AG04450 (cell line): ENCODE data around the gene MROH7. TPM values are rescaled to one million over a fixed set of nuclear protein-coding genes. Genes with fewer than 3 reads are reported as not detected.

Experiments
- CTCF ChIA-PET: fragments of 300-600, 350-600 bp; formaldehyde crosslinking; extraction: SDS; loops from one replicate; lab custom pipeline; 2022; ENCODE audit warnings: antibody characterized with exemption, inconsistent platforms; lab: Charles Lee
- POLR2A ChIA-PET: fragments of 350-600 bp; formaldehyde crosslinking; extraction: SDS; loops from one replicate; lab custom pipeline; 2021; ENCODE audit warnings: antibody characterized with exemption, inconsistent platforms; lab: Yijun Ruan, JAX
- DNase-seq: peaks from one replicate; pipeline ENCODE4 v3.0.0-alpha.2; 2011; ENCODE audit warnings: low read depth, low spot score
- H3K27ac ChIP-seq: one replicate; pipeline ENCODE4 v1.5.1; 2012; ENCODE audit warnings: low read depth, low read length, control low read depth
- H3K27me3 ChIP-seq: one replicate; pipeline ENCODE4 v1.6.0; 2012; ENCODE audit warnings: low read length; ENCODE audit not compliant: control insufficient read depth, insufficient read depth
- H3K4me3 ChIP-seq: 2 replicates; pipeline ENCODE4 v1.5.1; 2011; ENCODE audit warnings: mild to moderate bottlenecking, low read depth, low read length, control low read depth
- H3K9me3 ChIP-seq: 2 replicates; pipeline ENCODE4 v1.5.1; 2012; ENCODE audit warnings: low read length; ENCODE audit not compliant: control insufficient read depth, insufficient read depth
- polyA plus RNA-seq: library from polyadenylated mRNA; depleted of rRNA; stranded (reverse); fragments of >200 nt; gene quantifications from 2 replicates; pipeline ENCODE4 v1.2.3, GENCODE V29; 2011
- TF ChIP-seq, protein P1 (sequence below): IDR thresholded peaks from 2 replicates; pipeline ENCODE4 v1.5.1; 2011; ENCODE audit warnings: low read depth, low read length, control low read depth, inconsistent platforms

Gene MROH7
- polyA plus RNA-seq, 1 experiment: not detected

DNA sequence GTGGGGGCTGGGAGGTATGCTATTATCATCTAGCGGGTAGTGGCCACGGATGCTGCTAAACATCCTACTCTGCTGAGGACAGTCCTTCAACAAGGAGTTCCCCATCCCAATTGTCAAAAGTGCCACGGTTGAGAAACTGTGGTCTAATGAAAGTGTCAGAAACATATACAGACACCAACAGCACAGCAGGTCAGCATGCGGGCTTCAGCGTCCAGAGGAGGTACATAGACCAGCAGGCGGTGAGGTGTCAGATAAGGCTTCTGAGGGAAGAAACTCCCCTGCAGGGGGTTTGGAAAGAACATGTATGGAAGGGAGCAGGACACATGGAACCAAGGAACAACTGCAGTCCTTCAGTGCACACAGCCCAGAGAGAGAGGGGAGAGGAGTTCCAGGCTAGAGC, 69.3 kb downstream of the MROH7 start:
- Histone ChIP-seq H3K4me3 (no peak overlapping the region), H3K9me3 (no peaks in the 10 kb centered on the region), H3K27me3 (peaks cover 33% of the 10 kb centered on the region), H3K27ac (no peak overlapping the region)
- no peak for DNase-seq
- CTCF ChIA-PET: no interaction called here
- TF ChIP-seq, protein P1, sequence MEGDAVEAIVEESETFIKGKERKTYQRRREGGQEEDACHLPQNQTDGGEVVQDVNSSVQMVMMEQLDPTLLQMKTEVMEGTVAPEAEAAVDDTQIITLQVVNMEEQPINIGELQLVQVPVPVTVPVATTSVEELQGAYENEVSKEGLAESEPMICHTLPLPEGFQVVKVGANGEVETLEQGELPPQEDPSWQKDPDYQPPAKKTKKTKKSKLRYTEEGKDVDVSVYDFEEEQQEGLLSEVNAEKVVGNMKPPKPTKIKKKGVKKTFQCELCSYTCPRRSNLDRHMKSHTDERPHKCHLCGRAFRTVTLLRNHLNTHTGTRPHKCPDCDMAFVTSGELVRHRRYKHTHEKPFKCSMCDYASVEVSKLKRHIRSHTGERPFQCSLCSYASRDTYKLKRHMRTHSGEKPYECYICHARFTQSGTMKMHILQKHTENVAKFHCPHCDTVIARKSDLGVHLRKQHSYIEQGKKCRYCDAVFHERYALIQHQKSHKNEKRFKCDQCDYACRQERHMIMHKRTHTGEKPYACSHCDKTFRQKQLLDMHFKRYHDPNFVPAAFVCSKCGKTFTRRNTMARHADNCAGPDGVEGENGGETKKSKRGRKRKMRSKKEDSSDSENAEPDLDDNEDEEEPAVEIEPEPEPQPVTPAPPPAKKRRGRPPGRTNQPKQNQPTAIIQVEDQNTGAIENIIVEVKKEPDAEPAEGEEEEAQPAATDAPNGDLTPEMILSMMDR: no peak
- POLR2A ChIA-PET: no interaction called here

DNA sequence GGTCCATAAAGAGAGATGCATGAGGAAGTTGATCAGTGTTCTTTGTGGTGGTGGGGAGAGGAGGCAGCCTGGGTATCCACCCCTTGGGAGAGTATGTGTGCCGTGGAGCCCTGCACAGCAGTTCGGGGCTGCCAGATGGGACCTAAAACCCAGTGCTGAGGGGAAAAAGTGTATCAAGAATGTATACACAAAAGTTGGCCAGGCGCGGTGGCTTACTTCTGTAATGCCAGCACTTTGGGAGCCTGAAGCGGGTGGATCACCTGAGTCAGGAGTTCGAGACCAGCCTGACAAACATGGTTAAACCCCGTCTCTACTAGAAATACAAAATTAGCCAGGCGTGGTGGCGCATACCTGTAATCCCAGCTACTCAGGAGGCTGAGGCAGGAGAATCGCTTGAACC, 70.0 kb downstream of the MROH7 start:
- no peak overlapping the region for H3K4me3 ChIP-seq
- H3K27me3 ChIP-seq: peaks cover 29% of the 10 kb centered on the region
- DNase-seq: no peak
- TF ChIP-seq, protein P1: no peak
- POLR2A ChIA-PET: no interaction called here
- CTCF ChIA-PET: interaction anchor here (0.7 kb wide), 1 partner anchor 64 kb away, joined by 10 read pairs; no protein-coding TSS in a partner anchor
- H3K27ac ChIP-seq: no peak overlapping the region
- H3K9me3 ChIP-seq: no peaks in the 10 kb centered on the region

DNA sequence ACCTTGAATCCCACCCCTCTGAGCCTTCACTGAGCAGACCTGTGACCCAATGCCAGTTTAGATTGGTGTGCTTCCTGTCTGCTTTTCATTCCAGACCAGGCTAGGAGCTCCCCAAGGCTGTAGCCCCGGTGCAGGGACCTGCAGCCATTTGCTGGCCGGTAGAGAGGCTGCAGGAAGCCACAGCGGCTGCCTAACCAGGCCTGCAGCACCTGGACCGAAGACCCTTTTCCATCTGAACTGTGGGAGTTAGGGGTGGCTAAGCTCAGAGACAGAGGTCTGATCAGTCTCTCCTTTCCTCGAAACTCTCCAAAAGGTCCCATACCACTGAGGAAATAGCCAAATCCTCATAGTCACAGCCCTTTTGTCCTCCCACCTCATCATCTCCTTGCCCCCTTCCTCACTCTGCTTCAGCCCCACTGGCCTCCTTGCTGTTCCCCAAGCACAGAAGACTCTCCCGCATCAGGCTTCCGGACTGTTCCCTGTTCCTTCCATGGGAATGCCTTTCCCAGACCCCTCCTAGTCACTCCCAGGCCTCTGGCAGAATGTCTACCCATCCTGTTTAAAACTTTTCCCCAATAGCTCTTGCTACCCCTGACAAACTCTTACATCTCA, 73.4 kb downstream of the MROH7 start:
- Histone ChIP-seq H3K9me3 (no peaks in the 10 kb centered on the region), H3K27me3 (peaks cover 13% of the 10 kb centered on the region), H3K27ac (no peak overlapping the region), H3K4me3 (peak overlapping the region; percentile 97; the same call in 1 of the 2 replicates)
- TF ChIP-seq, protein P1: no peak
- ChIA-PET POLR2A (interaction anchor here (0.6 to 1.5 kb wide), 3 partner anchors 28 to 641 kb away, joined by 3 read pairs; partner anchors contain the start of gene PARS2), CTCF (no interaction called here)
- no peak for DNase-seq

DNA sequence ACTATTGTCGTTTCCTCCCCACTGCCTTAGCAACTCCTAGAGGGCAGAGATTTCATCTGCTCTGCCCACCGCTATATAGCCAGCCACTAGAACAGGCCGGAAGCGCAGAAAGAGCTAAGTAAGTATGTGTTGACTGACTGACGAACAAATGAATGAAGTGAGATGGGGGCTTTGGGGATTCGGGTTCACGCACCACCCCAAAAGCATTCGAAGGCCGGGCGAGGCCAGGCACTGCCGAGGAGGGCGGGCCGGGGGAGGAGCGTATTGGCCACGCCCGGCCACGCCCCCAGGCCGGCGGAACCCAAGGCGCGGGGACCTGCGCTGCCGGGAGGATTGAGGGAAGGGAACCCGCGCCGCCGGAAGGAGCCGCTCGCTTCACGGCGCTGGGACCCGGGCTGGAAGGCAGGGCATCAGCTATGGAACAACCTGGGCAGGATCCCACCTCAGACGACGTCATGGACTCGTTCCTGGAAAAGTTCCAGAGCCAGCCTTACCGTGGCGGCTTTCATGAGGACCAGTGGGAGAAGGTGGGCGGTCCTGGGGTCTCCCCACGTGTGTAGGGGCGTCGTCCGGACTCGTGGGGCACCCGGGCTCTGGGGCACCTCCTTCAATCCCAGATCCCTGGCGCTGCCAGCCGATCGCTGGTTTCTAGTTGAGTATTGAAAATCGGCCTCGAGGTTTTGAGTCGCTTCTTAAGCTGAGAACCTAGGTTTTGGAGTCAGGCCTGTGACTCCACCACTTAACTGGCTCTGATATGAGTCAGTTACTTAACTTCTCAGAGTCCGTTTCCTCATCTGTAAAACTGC, 74.1 kb downstream of the MROH7 start, which contains the start of gene TTC4:
TSS of gene TTC4 (plus strand) at position 369 of the 806 bp plus-strand sequence. CDS start at position 417, 48 bp downstream.
- CTCF ChIA-PET: no interaction called here
- peak; percentile 20 for DNase-seq
- Histone ChIP-seq H3K4me3 (peak within 1 kb of the TSS; percentile 97), H3K27me3 (peaks cover 9% of the 10 kb centered on the region), H3K27ac (peak within 1 kb of the TSS; percentile 67), H3K9me3 (no peaks in the 10 kb centered on the region)
- TF ChIP-seq, protein P1: no peak
- POLR2A ChIA-PET: interaction anchor here (0.6 to 1.5 kb wide), 3 partner anchors 27 to 641 kb away, joined by 3 read pairs; partner anchors contain the start of gene PARS2
